H1 (cell line): Measurements from ENCODE around the gene CAT. TPM values are rescaled to one million over a fixed set of nuclear protein-coding genes. Genes with fewer than 3 reads are reported as not detected.
A peak's percentile ranks its signal among the peaks of the same experiment; 100 is the strongest.

Source experiments
- CTCF ChIA-PET: fragments of 300-600 bp; sonication (Branson Sonifier 250); formaldehyde crosslinking; loops from one replicate; lab custom pipeline; 2021; ENCODE audit not compliant: partially characterized antibody; lab: Charles Lee
- POLR2A ChIA-PET: fragments of 300-600 bp; sonication (Branson Sonifier 250); formaldehyde crosslinking; loops from one replicate; lab custom pipeline; 2021; ENCODE audit warnings: inconsistent platforms; ENCODE audit not compliant: partially characterized antibody; lab: Charles Lee
- DNase-seq, 2 experiments: peaks; one replicate each; pipeline versions ENCODE4 v3.0.0 to v3.0.0-alpha.2; 2010 to 2022; ENCODE audit warnings: low spot score in 2 of 2, low read depth in 1 of 2, mixed read lengths in 1 of 2
- FAIRE-seq: peaks from 2 replicates; lab custom pipeline; 2011; peaks lifted over from hg19 to GRCh38; lab: Jason Lieb, UNC
- H2AFZ ChIP-seq: 2 replicates; pipeline ENCODE4 v1.8.1; 2012; ENCODE audit warnings: low read length, inconsistent platforms
- H2AK5ac ChIP-seq: 2 replicates; pipeline ENCODE4 v1.6.1; 2013; ENCODE audit warnings: low read depth, low read length
- H2BK120ac ChIP-seq: replicated peaks from 2 replicates; pipeline ENCODE3; 2013; ENCODE audit warnings: low read depth, low read length, inconsistent platforms
- H2BK12ac ChIP-seq: 2 replicates; pipeline ENCODE4 v1.6.1; 2013; ENCODE audit warnings: low read depth, low read length
- H2BK15ac ChIP-seq: 2 replicates; pipeline ENCODE4 v1.6.1; 2013; ENCODE audit warnings: low read length
- H2BK20ac ChIP-seq: 2 replicates; pipeline ENCODE4 v1.6.1; 2013; ENCODE audit warnings: low read length
- H2BK5ac ChIP-seq: 2 replicates; pipeline ENCODE4 v1.6.1; 2013; ENCODE audit warnings: low read depth, low read length
- H3K14ac ChIP-seq: 2 replicates; pipeline ENCODE4 v1.6.1; 2013; ENCODE audit warnings: inconsistent platforms; ENCODE audit not compliant: insufficient read length
- H3K18ac ChIP-seq: 2 replicates; pipeline ENCODE4 v1.6.1; 2013; ENCODE audit warnings: low read length; ENCODE audit errors: extremely low read depth
- H3K23ac ChIP-seq: 2 replicates; pipeline ENCODE4 v1.6.1; 2013; ENCODE audit warnings: inconsistent platforms; ENCODE audit not compliant: insufficient read length
- H3K23me2 ChIP-seq: 2 replicates; pipeline ENCODE4 v1.6.1; 2013; ENCODE audit warnings: low read depth, low read length
- H3K27ac ChIP-seq: 2 replicates; pipeline ENCODE4 v1.6.1; 2011; ENCODE audit warnings: low read depth, low read length, inconsistent platforms
- H3K27me3 ChIP-seq, 4 experiments: replicated peaks in 1 of 4; 1 replicate in 1 of 4; 2 replicates in 3 of 4; pipeline versions ENCODE4 v1.6.1 to v1.8.1; 2011 to 2013; ENCODE audit warnings: low read length in 3 of 4, mild to moderate bottlenecking in 3 of 4, inconsistent platforms in 2 of 4, mixed read lengths in 2 of 4, moderate library complexity in 1 of 4; ENCODE audit not compliant: control insufficient read depth in 3 of 4, insufficient read depth in 3 of 4; ENCODE audit errors: extremely low read depth in 1 of 4
- H3K36me3 ChIP-seq, 4 experiments: 2 replicates each; pipeline versions ENCODE4 v1.6.1 to v1.8.1; 2011 to 2013; ENCODE audit warnings: mild to moderate bottlenecking in 4 of 4, low read length in 3 of 4, moderate library complexity in 2 of 4, control low read depth in 1 of 4, inconsistent platforms in 1 of 4; ENCODE audit not compliant: insufficient read depth in 4 of 4, control insufficient read depth in 2 of 4
- H3K4ac ChIP-seq: replicated peaks from 2 replicates; pipeline ENCODE3; 2013; ENCODE audit warnings: low read length, low read depth, mixed read lengths, inconsistent platforms; ENCODE audit not compliant: insufficient read length
- H3K4me1 ChIP-seq, 4 experiments: replicated peaks in 1 of 4; 1 replicate in 1 of 4; 2 replicates in 3 of 4; pipeline versions ENCODE4 v1.6.1 to v1.8.1; 2011 to 2013; ENCODE audit warnings: low read length in 3 of 4, inconsistent platforms in 2 of 4, mixed read lengths in 1 of 4; ENCODE audit not compliant: insufficient read depth in 4 of 4, control insufficient read depth in 3 of 4
- H3K4me2 ChIP-seq, 2 experiments: 2 replicates each; pipeline versions ENCODE4 v1.6.1 to v1.8.1; 2011 to 2013; ENCODE audit warnings: low read depth in 2 of 2, low read length in 2 of 2, control low read depth in 1 of 2, inconsistent platforms in 1 of 2, mild to moderate bottlenecking in 1 of 2; ENCODE audit not compliant: insufficient read depth in 1 of 2
- H3K4me3 ChIP-seq, 4 experiments: fragments of 200-600, 300-600 bp in 1 of 4; sonication (generic), shearing (Covaris generic), sonication (Bioruptor Twin) in 1 of 4; 2 replicates each; pipeline versions ENCODE4 v1.5.1 to v1.8.1; 2011 to 2016; ENCODE audit warnings: low read length in 4 of 4, low read depth in 3 of 4, control low read depth in 2 of 4, inconsistent platforms in 2 of 4, mild to moderate bottlenecking in 2 of 4, mixed read lengths in 1 of 4, moderate library complexity in 1 of 4; ENCODE audit not compliant: insufficient read depth in 2 of 4; ENCODE audit errors: extremely low read depth in 1 of 4
- H3K56ac ChIP-seq: replicated peaks from 2 replicates; pipeline ENCODE3; 2013; ENCODE audit warnings: low read depth, mild to moderate bottlenecking, mixed read lengths, low read length, inconsistent platforms; ENCODE audit not compliant: insufficient read length
- H3K79me1 ChIP-seq: 2 replicates; pipeline ENCODE4 v1.6.1; 2013; ENCODE audit warnings: low read depth, low read length, control low read depth
- H3K79me2 ChIP-seq, 2 experiments: 2 replicates each; pipeline versions ENCODE4 v1.6.1 to v1.8.1; 2012 to 2013; ENCODE audit warnings: low read length in 2 of 2, mild to moderate bottlenecking in 2 of 2, inconsistent platforms in 1 of 2; ENCODE audit not compliant: insufficient read depth in 2 of 2, control insufficient read depth in 1 of 2
- H3K9ac ChIP-seq, 4 experiments: replicated peaks in 1 of 4; 1 replicate in 1 of 4; 2 replicates in 3 of 4; pipeline versions ENCODE4 v1.6.1 to v1.8.1; 2011 to 2013; ENCODE audit warnings: low read depth in 3 of 4, low read length in 3 of 4, control low read depth in 2 of 4, mild to moderate bottlenecking in 2 of 4, moderate library complexity in 2 of 4, inconsistent platforms in 1 of 4; ENCODE audit errors: extremely low read depth in 1 of 4
- H3K9me3 ChIP-seq, 2 experiments: 2 replicates each; pipeline versions ENCODE4 v1.6.1 to v1.8.1; 2012 to 2013; ENCODE audit warnings: mild to moderate bottlenecking in 2 of 2, moderate library complexity in 2 of 2, control low read depth in 1 of 2, inconsistent platforms in 1 of 2, low read depth in 1 of 2, low read length in 1 of 2, mixed read lengths in 1 of 2; ENCODE audit not compliant: insufficient read depth in 2 of 2
- H4K20me1 ChIP-seq, 2 experiments: replicated peaks in 1 of 2; 2 replicates each; pipeline versions ENCODE3 to v1.8.1; 2011 to 2013; ENCODE audit warnings: inconsistent platforms in 2 of 2, low read length in 2 of 2, mild to moderate bottlenecking in 1 of 2; ENCODE audit not compliant: insufficient read depth in 2 of 2, control insufficient read depth in 1 of 2
- H4K5ac ChIP-seq: 2 replicates; pipeline ENCODE4 v1.6.1; 2013; ENCODE audit warnings: low read length, low read depth, mixed read lengths, inconsistent platforms; ENCODE audit not compliant: insufficient read length
- H4K8ac ChIP-seq: 2 replicates; pipeline ENCODE4 v1.8.0; 2013; ENCODE audit warnings: mild to moderate bottlenecking, moderate library complexity, low read length, inconsistent platforms; ENCODE audit not compliant: insufficient read depth; ENCODE audit errors: extremely low read depth
- H4K91ac ChIP-seq: replicated peaks from 2 replicates; pipeline ENCODE3; 2013; ENCODE audit warnings: low read length, mixed read lengths, inconsistent platforms; ENCODE audit not compliant: insufficient read length
- JUND ChIP-seq: IDR thresholded peaks from 2 replicates; pipeline ENCODE4 v1.6.1; 2011; ENCODE audit warnings: mild to moderate bottlenecking, improper control_type of control experiment, low read length
- RAD21 ChIP-seq, 2 experiments: IDR thresholded peaks in 1 of 2; conservative IDR thresholded peaks in 1 of 2; 2 replicates each; pipeline ENCODE4 v1.6.1; 2011; ENCODE audit warnings: low read depth in 2 of 2, low read length in 2 of 2, improper control_type of control experiment in 1 of 2, inconsistent platforms in 1 of 2, mild to moderate bottlenecking in 1 of 2, moderate library complexity in 1 of 2
- WGBS, 2 experiments: shearing (Covaris generic) in 1 of 2; methylation state at CpG; one replicate each; pipeline versions ENCODE4 v1.1.6 to v1.1.7; 2013 to 2015; ENCODE audit warnings: low lambda C conversion rate in 2 of 2, mixed read lengths in 2 of 2, inconsistent platforms in 1 of 2, low coverage in 1 of 2, missing lambda C conversion rate in 1 of 2; ENCODE audit not compliant: insufficient replicate concordance in 2 of 2, insufficient coverage in 1 of 2, insufficient read length in 1 of 2; ENCODE audit errors: extremely low coverage in 1 of 2, missing lambda C conversion rate in 1 of 2; 5-methylcytosine and 5-hydroxymethylcytosine counted together
- polyA plus RNA-seq, 7 experiments: library from polyadenylated mRNA; depleted of rRNA in 3 of 7; stranded (reverse) in 5 of 7; unstranded in 2 of 7; fragments of >200 nt in 5 of 7; fragments of 200-250 nt in 2 of 7; gene quantifications; 1 replicate in 5 of 7; 2 replicates in 1 of 7; 4 replicates in 1 of 7; pipeline versions ENCODE4 v1.2.1 to v1.2.3, GENCODE V29; 2011 to 2013; ENCODE audit warnings: missing spikeins in 2 of 7, mixed read lengths in 2 of 7
- total RNA-seq: library from RNA; stranded (reverse); fragmentation: NEBNext Ultra II Directional; extraction: Animal tissue kit (Norgen Biotek cat#: 25700); gene quantifications from 2 replicates; pipeline ENCODE4 v1.2.1, GENCODE V29; 2021

Gene CAT
- total and polyA plus RNA-seq, 2 of the 8 experiments (the other 6 are each of a cell fraction or from before 2014, with no cell fraction given) = 9.6 to 15.0 TPM

- Histone ChIP-seq H3K27me3 (no peaks in the 10 kb centered on the region), H4K91ac (no peak overlapping the region), H3K27ac (no peak overlapping the region), H3K36me3 (no peaks in the 10 kb centered on the region), H3K56ac (no peak overlapping the region), H2AFZ (peak overlapping the region; percentile 65; the same call in 1 of the 2 replicates), H2BK20ac (no peak overlapping the region), H3K23ac (no peak overlapping the region), H2BK15ac (no peak overlapping the region), H3K9me3 (no peaks in the 10 kb centered on the region), H2BK12ac (no peak overlapping the region), H3K23me2 (no peaks in the 10 kb centered on the region), H3K79me1 (no peaks in the 10 kb centered on the region), H4K8ac (peak overlapping the region; percentile 59), H3K4me2 (no peak overlapping the region), H3K9ac (no peak overlapping the region), H3K14ac (no peak overlapping the region), H2BK120ac (no peak overlapping the region), H4K20me1 (no peaks in the 10 kb centered on the region), H3K79me2 (no peaks in the 10 kb centered on the region), H3K4ac (no peak overlapping the region), H3K4me1 (no peaks in the 10 kb centered on the region), H3K4me3 (no peak overlapping the region), H3K18ac (no peak overlapping the region), H2BK5ac (no peak overlapping the region), H2AK5ac (no peak overlapping the region), H4K5ac (no peak overlapping the region)
- ChIA-PET POLR2A (no interaction called here), CTCF (interaction anchor here (1.2 to 2.5 kb wide), 2 partner anchors 17 to 125 kb away, joined by 3 to 18 read pairs; partner anchors contain the start of gene ELF5)
- FAIRE-seq (no peak), DNase-seq (no peak)
- WGBS, 2 experiments = 87% methylated on average over 25 of the region's 26 CpGs; no CpG with 5 or more reads in 1 of the 2 experiments
- TF ChIP-seq RAD21 (IDR thresholded peaks at IDR 0.05 in 1 of 2, conservative IDR thresholded peaks at IDR 0.05 in 1 of 2; ENCODE audit: low read depth in 2 of 2, low read length in 2 of 2) (no peak), JUND (0 out of 2 replicates have a peak, but pooled peaks have one; percentile 11)
Observed at GRCh38 chr11:34495724-34496377, 57.1 kb downstream of the CAT start.
